Gastroesophageal sphincter (tissue), 4 donors: ENCODE results near the gene ERG. TPM values are rescaled to one million over a fixed set of nuclear protein-coding genes. Genes with fewer than 3 reads are reported as not detected.

Experiments
- ATAC-seq: fragments of 150-250 bp; one replicate; pipeline ENCODE4 v1.9.1; 2016; ENCODE audit warnings: mild to moderate bottlenecking, moderate library complexity
- H3K27ac ChIP-seq, 4 donors: fragments of 200-600 bp; sonication (generic) in 3 of 4; 1 replicate in 3 of 4; 2 replicates in 1 of 4; pipeline ENCODE4 v1.5.1; 2016 to 2019
- H3K27me3 ChIP-seq: fragments of 200-600 bp; sonication (generic); one replicate; pipeline ENCODE4 v1.5.1; 2019
- H3K36me3 ChIP-seq, 2 donors: fragments of 200-600 bp; sonication (generic); one replicate each; pipeline ENCODE4 v1.5.1; 2019; ENCODE audit warnings: control low read depth in 1 of 2
- H3K4me1 ChIP-seq, 3 donors: fragments of 200-600 bp; sonication (generic); 1 replicate in 2 of 3; 2 replicates in 1 of 3; pipeline ENCODE4 v1.5.1; 2016 to 2019; ENCODE audit warnings: control low read depth in 2 of 3
- H3K4me3 ChIP-seq, 2 donors: fragments of 200-600 bp; sonication (generic); one replicate each; pipeline ENCODE4 v1.5.1; 2019; ENCODE audit warnings: mild to moderate bottlenecking in 1 of 2, moderate library complexity in 1 of 2
- H3K9me3 ChIP-seq, 3 donors: fragments of 200-600 bp; sonication (generic); one replicate each; pipeline ENCODE4 v1.5.1; 2017 to 2019; ENCODE audit warnings: control low read depth in 2 of 3
- CTCF ChIP-seq, 4 experiments: fragments of 200-600 bp in 2 of 4; fragments of 450-650 bp in 2 of 4; sonication (generic) in 1 of 4; IDR thresholded peaks; one replicate each; pipeline ENCODE4 v1.5.1; 2017 to 2019; ENCODE audit warnings: antibody characterized with exemption in 4 of 4, mild to moderate bottlenecking in 2 of 4, moderate library complexity in 2 of 4
- EP300 ChIP-seq: sonication (generic); formaldehyde crosslinking; IDR thresholded peaks from one replicate; pipeline ENCODE4 v1.6.1; 2017; ENCODE audit warnings: antibody characterized with exemption, mild to moderate bottlenecking
- POLR2A ChIP-seq, 2 donors: fragments of 450-650 bp; IDR thresholded peaks; one replicate each; pipeline ENCODE4 v1.6.1; 2017; ENCODE audit warnings: antibody characterized with exemption in 2 of 2, mild to moderate bottlenecking in 2 of 2, moderate library complexity in 1 of 2
- POLR2AphosphoS5 ChIP-seq: sonication (generic); formaldehyde crosslinking; IDR thresholded peaks from one replicate; pipeline ENCODE4 v1.6.1; 2017; ENCODE audit warnings: antibody characterized with exemption
- WGBS, 2 donors: methylation state at CpG; one replicate each; pipeline ENCODE4 v1.1.5; 2018; ENCODE audit warnings: low coverage in 1 of 2; 5-methylcytosine and 5-hydroxymethylcytosine counted together
- total RNA-seq, 4 donors: library from RNA; depleted of rRNA; stranded (reverse); fragments of >200 nt; gene quantifications; one replicate each; pipeline ENCODE4 v1.1.0, GENCODE V29; 2016

ERG gene
- total RNA-seq, 4 donors from 2014 or later = 3.3 to 12.4 (median 10.9) TPM

GRCh38 chr21:38472412-38473108 lies 25.7 kb downstream of the ERG start:
- no peaks in the 10 kb centered on the region for H3K36me3 ChIP-seq
- TF ChIP-seq POLR2AphosphoS5 (no peak), EP300 (no peak), CTCF (IDR thresholded peaks at IDR 0.05) (no peak)
- no peak for ATAC-seq
- no peak overlapping the region for H3K4me3 ChIP-seq
- 71 to 92% methylated on average over 2 to 14 of the region's 23 CpGs for WGBS, 2 donors
- H3K27me3 ChIP-seq = peaks cover 37% of the 10 kb centered on the region
- no peaks in the 10 kb centered on the region for H3K4me1 ChIP-seq
- no peaks in the 10 kb centered on the region for H3K9me3 ChIP-seq
- H3K27ac ChIP-seq = peak overlapping the region in 2 of 4 donors; percentile 10 to 27

DNA sequence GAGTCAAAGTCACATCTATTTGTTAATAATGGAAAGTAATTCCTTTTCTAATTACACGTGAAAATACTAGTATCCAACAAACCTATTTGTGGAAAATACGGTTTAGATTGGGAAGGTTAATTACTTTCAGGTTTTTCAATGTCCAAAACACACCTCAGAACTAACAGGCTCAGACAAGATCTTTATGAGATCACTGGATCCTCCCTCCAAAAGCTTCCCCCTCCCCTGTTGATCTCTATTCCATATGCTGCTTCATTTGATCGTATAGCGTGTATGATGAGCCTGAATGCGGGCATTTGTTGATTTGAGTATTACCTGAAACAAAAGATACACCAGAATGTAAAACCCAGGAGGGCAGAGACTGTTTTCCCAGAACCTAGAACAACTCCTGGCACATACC lies 26.5 kb downstream of the ERG start:
- WGBS, 2 donors = 72 to 78% methylated on average over 5 of the region's 5 CpGs
- no peaks in the 10 kb centered on the region for H3K9me3 ChIP-seq
- no peak overlapping the region for H3K4me3 ChIP-seq
- H3K36me3 ChIP-seq = no peaks in the 10 kb centered on the region
- no peak for ATAC-seq
- peaks cover 37% of the 10 kb centered on the region for H3K27me3 ChIP-seq
- TF ChIP-seq EP300 (no peak), POLR2AphosphoS5 (no peak), CTCF (IDR thresholded peaks at IDR 0.05) (no peak), POLR2A (IDR thresholded peaks at IDR 0.05) (no peak)
- H3K4me1 ChIP-seq = no peaks in the 10 kb centered on the region
- H3K27ac ChIP-seq = peak overlapping the region in 1 of 4 donors; percentile 27

- no peaks in the 10 kb centered on the region for H3K9me3 ChIP-seq
- WGBS, 2 donors = 32 to 61% methylated on average over 2 to 3 of the region's 3 CpGs
- H3K27ac ChIP-seq = no peak overlapping the region
- no peak overlapping the region for H3K4me3 ChIP-seq
- no peaks in the 10 kb centered on the region for H3K36me3 ChIP-seq
- ATAC-seq = no peak
- no peak for TF ChIP-seq CTCF (IDR thresholded peaks at IDR 0.05)
- no peak for TF ChIP-seq EP300
- H3K4me1 ChIP-seq = no peaks in the 10 kb centered on the region
- peaks cover 27% of the 10 kb centered on the region for H3K27me3 ChIP-seq
These were observed 27.5 kb downstream of the ERG start for GRCh38 chr21:38470755-38471154.

DNA sequence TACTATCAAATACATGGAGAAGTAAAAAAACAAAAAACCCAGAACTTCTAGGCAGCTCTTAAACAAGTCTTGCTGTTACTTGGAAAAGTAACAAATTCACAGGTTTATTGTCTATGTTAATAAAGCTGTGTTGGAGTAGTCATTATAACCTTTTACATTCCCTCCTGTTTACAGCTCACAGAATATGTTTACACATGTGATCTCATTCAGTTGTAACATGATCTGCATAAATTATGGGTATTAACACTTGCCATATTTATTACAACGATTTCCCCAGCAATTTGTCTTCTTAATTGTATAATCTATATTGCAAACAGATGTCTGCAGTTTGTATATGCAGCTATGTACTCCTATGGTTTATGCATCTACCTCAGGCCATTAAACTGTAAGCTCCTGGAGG lies 28.6 kb downstream of the ERG start:
- Histone ChIP-seq H3K4me3 (no peak overlapping the region), H3K36me3 (no peaks in the 10 kb centered on the region), H3K27me3 (peaks cover 20% of the 10 kb centered on the region), H3K4me1 (no peaks in the 10 kb centered on the region), H3K27ac (no peak overlapping the region), H3K9me3 (no peaks in the 10 kb centered on the region)
- no peak for TF ChIP-seq POLR2A (IDR thresholded peaks at IDR 0.05)
- no peak for TF ChIP-seq POLR2AphosphoS5
- TF ChIP-seq EP300 = no peak
- no peak for TF ChIP-seq CTCF (IDR thresholded peaks at IDR 0.05)
- WGBS, 2 donors = 11 to 35% methylated on average over 1 of the region's 1 CpG
- ATAC-seq = no peak

- Histone ChIP-seq H3K4me1 (no peaks in the 10 kb centered on the region), H3K9me3 (no peaks in the 10 kb centered on the region), H3K4me3 (no peak overlapping the region), H3K36me3 (no peaks in the 10 kb centered on the region), H3K27ac (no peak overlapping the region), H3K27me3 (peaks cover 16% of the 10 kb centered on the region)
- no peak for TF ChIP-seq POLR2AphosphoS5
- no peak for TF ChIP-seq CTCF (IDR thresholded peaks at IDR 0.05)
- no peak for TF ChIP-seq EP300
- ATAC-seq = no peak
- 75 to 77% methylated on average over 4 of the region's 4 CpGs for WGBS, 2 donors
These were observed 29.3 kb downstream of the ERG start for GRCh38 chr21:38468989-38469388.
